Activated CD8-positive, alpha-beta memory T cell treated with anti-CD3 and anti-CD28 coated beads, Interleukin-2, amount 50 U/mL, for 1 hour (primary cell): ENCODE results near the gene ZBTB20.

Experiments
- DNase-seq: peaks from one replicate; pipeline ENCODE4 v3.0.0-alpha.2; 2020; ENCODE audit errors: extremely low read depth

The ZBTB20 gene

DNA sequence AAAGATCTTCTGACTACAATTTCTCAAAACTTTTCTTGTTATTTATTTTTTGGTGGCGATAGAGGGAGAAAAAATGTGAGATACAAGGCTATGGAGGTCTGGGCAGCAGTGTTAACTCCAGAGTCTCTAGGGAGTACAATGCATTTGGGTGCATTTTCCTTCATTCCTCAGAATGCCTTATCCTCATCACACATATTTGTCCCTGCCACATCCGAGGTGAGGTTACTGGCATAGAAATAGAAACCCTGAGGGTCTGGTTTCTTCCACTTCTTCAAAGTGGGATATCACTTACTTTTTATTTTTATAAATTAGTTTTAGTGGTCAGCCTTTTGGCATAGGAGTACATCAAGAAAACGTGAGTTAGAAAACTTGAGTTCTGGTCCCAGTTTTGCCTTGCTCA is 702.9 kb downstream of the ZBTB20 start:
- no peak for DNase-seq

DNA sequence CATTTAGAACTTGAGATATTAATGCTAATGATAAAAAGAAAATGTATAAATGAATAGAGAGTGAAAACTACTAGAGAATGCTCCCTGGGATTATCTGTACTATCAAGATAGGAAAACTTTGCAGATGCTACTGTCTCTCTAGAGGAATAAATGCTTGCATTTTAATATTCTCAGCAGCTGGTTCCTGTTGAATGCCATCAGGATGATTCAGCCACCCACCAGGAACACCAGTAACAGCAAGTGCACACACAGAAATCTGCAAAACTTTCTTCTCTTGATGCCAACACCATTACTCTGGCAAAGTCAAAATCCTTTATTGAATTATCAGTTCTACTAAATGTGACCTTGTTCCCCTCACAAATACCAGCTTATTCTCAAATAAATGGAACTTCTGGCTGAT is 704.8 kb downstream of the ZBTB20 start:
- no peak for DNase-seq

DNA sequence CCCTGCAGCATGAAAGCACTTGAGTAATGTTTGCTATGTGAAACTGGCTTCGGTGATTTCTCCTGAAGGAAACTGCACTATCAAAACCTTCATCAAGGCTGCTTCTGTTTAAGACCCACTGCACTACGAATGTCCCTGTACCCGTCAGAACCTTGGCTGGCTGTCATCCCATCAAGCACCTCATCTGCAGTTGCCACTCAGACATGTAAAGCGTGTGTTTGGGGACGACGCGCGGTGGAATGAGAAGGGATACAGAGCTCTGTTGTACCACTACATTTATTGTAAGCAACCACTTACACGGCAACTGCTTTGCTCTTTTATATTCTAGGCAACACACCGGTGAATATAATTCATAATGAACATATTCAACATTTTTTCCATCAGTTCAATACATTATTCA is 705.7 kb downstream of the ZBTB20 start:
- no peak for DNase-seq

DNA sequence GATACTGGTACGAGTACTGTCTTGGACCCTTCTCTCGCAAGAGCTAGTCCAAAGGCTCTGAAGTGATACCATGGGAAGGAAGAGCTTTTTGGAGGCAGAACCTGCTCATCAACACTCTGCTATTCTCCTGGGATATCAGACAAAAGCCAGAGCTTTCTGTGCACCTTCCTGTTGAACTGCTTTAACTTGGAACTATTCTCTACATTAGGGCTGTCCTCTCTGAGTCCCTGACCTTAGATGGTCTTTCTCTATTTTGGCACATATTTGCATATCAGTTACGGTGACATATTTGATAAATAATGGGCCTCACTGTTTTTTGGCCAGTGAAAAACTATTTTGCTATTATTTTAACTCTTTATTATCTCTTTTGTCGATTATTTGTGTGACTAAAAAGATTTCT is 706.4 kb downstream of the ZBTB20 start:
- DNase-seq: no peak

DNA sequence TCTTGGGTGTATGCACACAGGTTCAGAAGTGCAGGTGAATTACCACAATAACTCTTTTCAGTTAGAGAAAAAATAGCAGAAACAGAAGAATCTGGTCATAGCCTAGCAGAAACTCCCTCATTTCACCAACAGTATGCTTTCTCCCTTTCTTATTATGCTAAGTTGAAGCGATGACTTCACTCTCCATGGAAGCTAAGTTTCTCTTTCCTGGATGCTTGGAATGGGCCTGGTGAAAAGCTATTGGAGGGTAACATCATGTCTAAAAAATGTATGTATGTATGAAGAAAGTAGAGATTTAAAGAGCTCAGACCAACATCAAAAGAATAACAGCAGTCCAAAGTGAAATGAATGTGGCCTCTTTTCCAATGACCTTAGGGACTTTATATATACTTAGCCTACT is 707.8 kb downstream of the ZBTB20 start:
- DNase-seq: no peak

DNA sequence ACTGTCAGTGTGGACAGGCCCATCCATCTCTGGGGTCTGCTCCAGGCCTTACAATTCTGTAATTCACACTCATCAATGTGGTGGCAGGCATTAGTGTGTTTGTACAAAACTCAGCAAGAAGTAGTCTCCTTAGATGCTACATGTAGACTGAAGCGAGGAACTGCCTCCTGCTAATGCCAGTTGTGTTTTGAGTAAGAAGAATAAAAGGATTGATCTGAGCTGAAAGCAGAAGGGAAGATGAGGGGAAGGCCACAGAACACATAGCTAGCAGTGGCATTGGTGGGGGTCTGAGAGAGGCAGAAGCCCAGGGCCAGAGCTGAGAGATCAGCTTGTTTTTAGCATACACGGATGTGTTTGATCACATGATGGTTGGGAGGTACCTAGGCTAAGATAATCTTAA is 709.2 kb downstream of the ZBTB20 start:
- no peak for DNase-seq

DNA sequence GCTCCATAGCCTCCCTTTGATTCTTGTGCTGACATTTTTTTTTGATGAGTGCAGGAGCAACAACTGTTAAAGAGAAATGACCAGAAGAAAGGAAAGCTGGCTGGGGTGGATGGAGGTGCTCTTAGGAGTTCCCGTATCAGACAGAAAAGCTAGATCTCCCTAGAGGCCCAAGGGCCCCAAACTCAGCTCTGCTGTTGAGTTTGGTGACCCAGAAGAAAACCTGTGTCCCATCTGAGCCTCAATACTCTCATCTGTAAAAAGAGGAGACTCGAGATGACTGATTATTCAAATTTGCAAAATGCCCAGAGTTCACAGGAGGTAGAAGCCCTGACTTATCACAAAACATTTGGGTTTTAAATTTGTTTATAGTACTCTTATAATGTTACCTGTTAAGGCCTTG is 710.9 kb downstream of the ZBTB20 start:
- DNase-seq: no peak

DNA sequence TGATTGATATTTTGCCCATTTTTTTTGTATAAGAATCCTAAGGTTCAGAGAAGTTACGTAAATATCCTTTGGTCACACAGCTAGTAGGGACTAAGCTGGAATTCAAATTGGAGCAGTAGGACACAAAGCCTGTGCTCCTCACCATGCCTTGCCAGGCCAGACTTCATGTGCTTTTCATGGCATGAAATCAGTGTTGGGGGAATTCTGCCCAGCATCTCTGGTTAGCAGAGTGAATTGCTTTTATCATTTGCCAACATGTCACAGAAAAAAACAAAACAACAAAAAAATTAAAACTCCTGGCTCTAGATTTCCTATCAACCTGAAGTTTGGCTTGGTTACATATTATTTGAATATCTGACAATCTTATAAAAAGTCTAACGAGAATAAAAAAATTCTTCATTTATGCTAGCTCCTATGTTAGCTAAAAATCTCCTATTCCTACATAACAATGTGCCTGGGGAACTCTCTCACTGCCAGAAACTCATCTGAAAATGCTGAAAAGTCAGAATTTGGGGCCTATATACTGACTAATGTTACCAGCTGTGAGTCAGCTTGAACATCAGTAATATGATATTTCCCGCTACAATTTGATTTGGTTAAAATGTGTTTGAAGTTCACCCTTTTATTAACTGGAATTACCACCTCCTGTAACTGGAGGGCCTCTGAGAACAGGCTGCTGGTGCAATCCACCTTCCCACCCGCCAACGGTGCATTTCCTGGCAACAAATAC is 711.5 kb downstream of the ZBTB20 start:
- no peak for DNase-seq

DNA sequence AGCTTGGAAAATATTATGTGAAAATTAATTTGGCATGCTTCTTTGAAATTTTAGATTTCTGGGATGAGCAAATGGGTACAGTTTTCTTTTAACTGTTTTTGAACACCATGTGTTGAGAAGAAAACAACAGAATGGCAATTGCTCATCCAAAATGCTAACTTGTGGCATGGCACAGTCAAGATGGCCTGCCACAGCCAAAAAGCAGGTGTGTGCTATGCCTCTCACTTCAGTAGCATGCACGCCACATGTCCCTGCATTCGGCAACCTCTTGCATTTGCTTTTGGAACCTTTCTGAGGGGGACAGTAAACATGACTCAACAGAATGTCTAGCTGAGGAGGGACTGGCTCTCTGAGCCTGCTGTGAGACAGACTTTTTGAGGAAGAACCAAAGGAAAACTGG is 714.8 kb downstream of the ZBTB20 start:
- no peak for DNase-seq

DNA sequence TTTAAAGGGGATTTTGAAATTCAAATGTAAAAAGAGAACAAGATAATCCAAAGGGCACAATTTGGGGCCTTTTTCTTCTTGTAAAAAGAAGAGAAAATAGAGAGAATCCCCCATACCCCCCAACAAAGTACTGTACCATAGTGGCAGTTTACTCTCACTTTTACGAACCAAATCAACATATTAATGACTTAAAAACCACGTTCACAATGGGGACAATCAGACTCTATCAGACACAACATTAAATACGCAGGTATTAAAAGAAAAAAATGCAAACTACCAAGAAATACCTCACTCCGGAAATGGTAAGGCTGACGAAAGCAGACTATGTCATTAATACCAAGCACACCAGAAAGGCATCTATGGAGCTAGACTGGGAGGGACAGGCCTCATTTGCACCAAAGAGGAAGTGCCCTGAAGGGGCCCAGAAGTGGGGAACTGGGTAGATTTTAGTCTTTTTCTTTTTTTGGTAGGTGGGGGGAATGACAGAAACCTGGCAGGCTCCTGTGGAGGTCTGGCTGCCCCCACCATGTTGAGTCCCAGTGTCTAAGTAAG is 719.0 kb downstream of the ZBTB20 start:
- DNase-seq: no peak

DNA sequence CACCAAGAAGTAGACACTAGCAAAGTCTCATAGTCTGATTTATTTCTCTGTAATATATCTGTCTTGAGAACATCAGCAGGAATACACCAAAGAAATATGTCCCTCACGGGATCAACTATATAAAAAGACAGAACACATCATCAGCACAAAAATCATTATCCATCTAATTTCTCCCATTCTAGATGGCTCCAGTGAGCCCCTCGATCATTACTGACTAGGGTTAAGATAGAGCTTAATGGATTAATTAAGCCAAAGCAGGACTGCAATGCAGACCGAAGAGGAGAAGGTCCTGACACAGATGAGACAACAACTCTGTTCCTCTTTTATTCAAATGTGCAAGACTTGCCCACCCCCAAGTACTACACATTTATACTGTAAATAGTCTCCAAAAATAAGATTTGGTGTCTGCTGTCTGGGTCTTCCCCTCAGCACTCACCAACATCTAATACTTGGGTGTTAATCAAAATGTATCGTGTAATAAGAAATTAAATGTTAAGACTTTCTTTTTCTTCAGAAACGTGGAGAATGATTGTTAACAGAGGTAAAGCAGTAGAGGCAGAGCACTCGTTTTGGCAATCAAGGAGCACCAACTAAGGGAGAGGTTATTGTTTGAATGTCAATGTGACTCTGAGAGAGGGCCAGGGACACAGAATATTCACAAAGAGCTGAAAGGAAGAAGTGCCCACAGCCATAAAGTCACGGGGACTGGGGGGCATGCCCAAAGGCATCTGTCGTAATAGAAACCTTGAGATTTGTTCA is 719.6 kb downstream of the ZBTB20 start:
- DNase-seq: no peak

DNA sequence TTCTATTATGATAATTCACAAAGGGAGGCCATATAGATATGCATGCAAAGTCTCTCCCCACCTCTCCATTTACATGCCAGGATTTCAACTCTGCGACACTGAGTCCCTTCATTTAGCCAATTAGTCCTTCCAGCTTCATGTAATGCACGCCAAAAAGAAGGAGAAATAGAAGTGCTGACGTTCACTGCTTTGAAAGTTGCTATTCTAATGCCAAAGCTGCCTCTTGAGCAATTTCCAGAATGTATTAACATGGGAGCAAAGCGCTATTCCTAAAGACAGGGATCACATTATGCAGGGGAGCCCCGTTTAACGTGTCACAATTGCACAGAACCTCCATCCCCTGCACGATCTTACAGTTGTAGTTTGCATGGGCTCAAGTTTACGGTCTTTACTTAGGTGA is 722.8 kb downstream of the ZBTB20 start:
- no peak for DNase-seq

DNA sequence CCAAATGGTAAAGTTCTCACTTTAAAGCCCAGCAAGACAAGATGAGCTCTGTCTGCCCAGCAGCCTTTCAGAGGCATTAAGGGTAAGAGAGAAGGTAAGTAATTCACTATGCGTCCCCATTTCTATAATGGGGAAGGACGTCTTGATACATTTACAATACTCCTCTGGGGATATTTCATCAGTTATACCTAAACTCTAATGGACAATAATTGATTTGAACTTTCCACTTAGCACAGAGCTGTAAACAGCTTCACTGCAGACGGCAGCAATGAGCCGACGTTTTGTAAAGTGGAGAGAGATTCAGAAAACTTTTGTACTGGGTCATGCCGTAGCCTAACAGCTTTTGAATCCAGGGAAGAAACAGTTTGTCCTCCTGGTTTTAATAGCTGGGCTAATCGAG is 725.9 kb downstream of the ZBTB20 start:
- DNase-seq: no peak

DNA sequence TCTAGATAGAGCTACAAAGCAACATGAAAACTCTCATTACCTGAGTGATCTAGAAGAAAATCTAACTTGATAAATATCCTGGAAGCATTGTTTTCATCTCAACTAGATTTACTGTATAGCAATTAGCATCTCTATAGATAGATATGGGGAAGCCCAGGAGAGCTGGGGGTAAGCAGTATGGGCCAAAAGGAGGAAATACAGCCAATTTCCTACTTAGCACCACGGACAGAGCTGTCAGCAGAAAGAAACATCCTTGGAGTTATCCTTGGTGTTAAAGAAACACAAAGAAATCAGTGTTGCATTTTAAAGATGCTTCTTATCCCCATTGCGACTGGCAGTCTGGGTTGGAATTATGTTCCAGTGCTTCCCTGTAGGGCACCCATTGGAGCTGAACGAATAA is 727.0 kb downstream of the ZBTB20 start:
- no peak for DNase-seq

DNA sequence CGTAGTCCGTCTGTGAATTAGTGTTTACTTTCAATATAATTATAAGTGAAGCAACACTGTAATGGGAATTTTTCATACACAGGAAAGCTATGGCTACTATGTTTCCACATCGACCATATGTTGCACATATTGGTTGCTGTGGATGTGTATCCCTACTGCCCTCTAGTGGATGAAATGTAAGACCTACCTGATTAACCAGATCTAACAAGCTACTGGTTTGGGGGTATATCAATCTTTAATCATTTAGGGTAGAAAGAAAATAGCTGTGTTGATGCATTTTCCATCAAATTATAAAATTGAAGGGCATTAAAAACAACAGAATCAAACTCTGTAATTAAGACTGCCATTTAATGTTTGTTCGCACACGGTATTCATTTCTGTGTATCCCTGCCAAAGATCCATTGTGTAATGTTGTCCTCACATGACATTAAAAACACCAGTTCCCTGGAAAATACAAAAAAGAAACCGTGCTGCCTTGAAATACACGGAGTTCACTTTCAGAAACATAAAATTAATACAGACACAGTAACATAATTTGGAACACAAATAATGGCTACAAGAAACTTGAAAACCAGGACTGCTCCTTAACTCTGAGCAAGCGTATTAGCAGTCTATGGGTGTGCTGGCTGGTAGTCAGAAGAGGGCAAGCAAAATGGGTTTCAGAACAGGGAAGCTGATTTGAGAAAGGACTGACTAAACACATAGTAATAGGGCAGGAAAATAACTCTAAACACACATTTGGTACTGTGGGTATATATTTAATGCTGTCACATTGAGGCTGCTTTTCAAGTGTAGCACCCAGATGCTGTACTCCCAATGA is 728.2 kb downstream of the ZBTB20 start:
- peak; percentile 10 for DNase-seq

DNA sequence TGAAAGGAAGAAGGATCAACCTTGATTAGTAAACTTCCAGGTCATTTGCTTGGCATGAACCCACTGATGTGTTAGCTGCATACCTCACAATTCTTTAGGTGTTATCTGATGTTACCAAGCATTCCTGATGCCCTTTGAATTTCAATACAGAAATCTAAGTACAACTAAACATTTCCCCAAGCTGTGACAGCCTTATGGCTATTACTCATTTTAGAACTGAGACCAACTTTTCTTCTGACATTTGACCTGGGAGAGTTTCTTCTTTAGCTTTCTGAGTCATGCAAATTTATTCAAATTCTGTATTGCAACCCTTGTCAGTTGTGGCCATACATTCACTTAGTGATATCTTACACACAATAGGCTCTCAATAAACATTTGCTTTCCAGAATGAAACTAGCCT is 729.0 kb downstream of the ZBTB20 start:
- DNase-seq: no peak

DNA sequence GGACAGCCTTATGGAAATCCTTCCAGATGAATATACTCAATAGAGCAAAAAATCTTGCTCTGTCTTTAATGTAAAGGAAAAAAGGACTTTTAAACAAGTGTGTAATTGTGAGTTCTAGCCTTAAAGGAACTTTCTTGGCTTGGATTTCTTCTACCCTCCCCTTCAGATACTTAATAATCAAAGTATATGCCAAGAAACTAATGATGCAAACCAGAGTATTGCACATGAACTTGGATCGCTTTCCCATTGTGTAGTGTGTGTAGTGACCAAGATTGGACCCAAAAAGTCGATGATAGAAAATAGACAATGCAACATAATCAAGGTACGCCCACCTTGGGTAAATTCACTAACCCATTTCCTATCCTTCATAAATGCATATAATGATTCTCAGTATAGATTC is 729.4 kb downstream of the ZBTB20 start:
- no peak for DNase-seq

DNA sequence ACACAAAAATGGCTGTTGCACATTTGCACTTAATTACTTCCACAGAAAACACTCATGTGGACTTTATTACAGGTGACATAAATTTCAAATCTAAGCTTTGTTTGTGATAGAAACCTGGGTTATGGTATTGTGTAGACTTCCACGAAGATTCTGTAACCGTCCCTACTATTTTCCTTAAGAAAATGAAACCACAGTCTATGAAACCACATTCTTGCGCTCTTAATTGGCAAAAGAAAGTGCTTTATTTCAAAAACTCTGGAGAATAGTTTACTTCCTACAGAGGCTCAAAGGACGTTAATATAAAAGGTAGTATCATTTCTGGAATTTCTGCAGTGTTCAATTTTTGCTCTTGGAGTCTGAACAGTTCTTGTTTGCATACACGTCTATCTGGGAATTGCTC is 729.8 kb downstream of the ZBTB20 start:
- no peak for DNase-seq

DNA sequence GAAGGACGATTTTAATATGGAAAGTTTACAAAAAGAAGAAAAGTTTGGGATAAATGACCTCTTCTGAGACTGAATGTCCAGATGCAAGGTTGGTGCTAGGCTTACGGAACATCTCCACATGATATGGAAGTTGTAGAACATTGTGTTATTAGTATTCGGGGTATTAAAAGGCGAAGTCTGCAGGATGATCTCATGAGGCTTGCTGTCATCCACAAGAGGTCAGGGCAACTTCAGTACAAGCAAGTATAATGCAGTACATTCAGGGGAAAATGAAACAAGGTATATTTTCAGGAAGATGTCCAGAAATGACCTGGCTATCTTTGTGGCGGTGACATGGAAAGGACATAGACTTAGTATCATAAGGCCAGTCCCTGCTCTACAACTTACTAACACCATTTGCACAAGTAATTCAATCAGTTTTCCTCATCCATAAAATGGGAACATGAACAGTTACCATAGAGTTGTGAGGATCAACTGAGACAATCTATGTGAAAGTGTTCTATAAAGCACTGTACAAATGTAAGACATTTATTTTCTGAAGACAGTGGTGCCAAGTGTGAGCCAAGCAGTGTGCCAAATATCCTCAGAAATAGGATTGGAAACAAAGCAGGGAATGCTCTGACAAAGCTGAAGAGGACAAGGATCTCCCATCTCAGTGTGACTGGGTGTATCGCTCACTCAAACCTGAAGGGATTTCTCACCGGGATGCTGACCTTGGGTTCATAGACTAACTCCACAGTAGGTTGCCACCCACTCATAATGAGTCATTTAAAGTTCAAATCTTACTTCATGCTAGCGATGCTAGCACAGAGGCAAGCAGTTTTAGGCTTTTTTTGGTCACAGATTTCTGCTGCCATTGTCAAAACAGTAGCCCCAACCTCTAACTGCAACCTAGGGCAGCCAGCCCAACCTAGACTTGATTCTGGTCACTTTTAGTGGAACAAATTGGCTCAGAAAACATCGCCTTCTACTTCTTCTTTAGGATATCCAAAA is 735.0 kb downstream of the ZBTB20 start:
- DNase-seq: no peak

DNA sequence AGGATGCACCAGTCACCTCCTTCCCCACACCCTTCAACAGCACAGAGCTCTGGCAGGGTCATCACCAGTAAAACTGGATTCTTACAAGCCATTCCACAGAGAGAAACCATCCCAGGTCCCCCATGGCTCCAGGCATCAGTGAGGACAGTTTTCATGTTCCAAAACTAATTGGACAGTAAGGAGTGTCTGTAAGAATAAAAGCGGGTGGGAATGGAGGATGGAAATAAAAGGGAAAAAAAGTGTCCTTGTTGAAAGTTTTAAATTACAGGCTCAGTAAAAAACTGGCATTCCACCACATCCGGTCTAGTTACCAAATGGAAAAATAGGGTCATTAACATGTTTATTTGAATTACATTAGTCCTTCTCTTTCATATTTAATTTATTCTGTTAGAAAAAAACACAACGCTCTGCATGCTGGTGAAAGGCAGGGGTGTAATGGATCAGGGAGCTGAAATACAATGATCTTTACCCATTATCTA is 735.9 kb downstream of the ZBTB20 start:
- DNase-seq: no peak
